Measurements from ENCODE around the gene SPATA6L.

Gene SPATA6L

DNA sequence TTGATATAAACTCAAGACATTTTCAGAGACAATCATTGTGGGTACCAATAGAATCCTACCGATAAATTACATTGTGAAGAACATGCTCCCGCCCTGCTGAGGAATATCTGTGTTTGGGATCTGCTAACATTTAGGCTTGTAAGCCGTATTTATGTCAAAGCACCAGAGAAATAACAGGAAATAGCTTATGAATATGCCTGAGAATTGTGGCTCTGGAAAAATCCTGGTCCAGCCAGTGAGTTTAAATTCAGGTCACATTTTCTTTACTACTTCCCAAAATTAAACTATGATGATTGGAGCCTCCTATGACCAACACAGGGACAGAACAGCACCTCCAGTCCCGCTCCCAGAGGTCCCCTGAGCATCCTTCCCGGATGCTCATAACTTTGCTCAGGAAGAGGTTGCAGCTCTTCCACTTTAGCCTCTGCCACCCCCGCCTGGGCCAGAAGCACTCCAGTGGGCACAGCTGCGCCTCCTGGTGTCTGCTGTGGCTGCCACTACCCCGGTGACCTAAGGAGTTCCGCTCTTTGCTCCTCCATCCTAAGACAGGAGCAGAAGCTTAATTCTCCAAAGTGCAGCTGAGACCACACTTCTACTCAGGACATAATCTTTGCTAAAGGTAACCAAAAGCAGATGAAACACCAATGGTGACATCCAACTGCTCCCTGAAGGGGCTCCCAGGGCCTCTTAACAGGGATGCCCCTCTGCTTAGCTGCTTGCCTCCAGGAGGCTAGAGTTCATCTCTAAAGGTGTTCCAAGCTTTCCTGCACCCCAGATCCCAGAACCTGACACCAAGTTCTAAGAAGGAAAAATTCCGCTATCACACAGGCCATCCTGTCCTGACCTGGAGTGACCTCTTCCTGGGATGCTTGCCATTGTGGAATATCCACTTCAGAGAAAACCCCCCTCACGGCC is 117.2 kb downstream of the SPATA6L start:
- DNase-seq (ENCODE audit: low read depth): peak; percentile 11
- TF ChIP-seq, protein P1, sequence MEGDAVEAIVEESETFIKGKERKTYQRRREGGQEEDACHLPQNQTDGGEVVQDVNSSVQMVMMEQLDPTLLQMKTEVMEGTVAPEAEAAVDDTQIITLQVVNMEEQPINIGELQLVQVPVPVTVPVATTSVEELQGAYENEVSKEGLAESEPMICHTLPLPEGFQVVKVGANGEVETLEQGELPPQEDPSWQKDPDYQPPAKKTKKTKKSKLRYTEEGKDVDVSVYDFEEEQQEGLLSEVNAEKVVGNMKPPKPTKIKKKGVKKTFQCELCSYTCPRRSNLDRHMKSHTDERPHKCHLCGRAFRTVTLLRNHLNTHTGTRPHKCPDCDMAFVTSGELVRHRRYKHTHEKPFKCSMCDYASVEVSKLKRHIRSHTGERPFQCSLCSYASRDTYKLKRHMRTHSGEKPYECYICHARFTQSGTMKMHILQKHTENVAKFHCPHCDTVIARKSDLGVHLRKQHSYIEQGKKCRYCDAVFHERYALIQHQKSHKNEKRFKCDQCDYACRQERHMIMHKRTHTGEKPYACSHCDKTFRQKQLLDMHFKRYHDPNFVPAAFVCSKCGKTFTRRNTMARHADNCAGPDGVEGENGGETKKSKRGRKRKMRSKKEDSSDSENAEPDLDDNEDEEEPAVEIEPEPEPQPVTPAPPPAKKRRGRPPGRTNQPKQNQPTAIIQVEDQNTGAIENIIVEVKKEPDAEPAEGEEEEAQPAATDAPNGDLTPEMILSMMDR (conservative IDR thresholded peaks at IDR 0.05; ENCODE audit: low read length): peak; percentile 49
- no peak overlapping the region for H3K4me3 ChIP-seq (ENCODE audit: low read length)

Measured in AG10803 (cell line).